Hepatocyte (in vitro differentiated cells): ENCODE measurements around the gene LY6G5C. TPM values are rescaled to one million over a fixed set of nuclear protein-coding genes. Genes with fewer than 3 reads are reported as not detected.

ENCODE experiments used
- DNase-seq: peaks from one replicate; pipeline ENCODE4 v3.0.0-alpha.2; 2016; ENCODE audit warnings: low spot score
- H2AFZ ChIP-seq: fragments of 200-600 bp; sonication (generic); 2 replicates; pipeline ENCODE4 v1.6.0; 2016; ENCODE audit warnings: antibody characterized with exemption, mild to moderate bottlenecking
- H3K27ac ChIP-seq: fragments of 200-600 bp; sonication (generic); 2 replicates; pipeline ENCODE4 v1.5.1; 2016; ENCODE audit warnings: mild to moderate bottlenecking
- H3K27me3 ChIP-seq: fragments of 200-600 bp; sonication (generic); 2 replicates; pipeline ENCODE4 v1.6.1; 2016
- H3K36me3 ChIP-seq: fragments of 200-600 bp; sonication (generic); replicated peaks from 2 replicates; pipeline ENCODE4 v1.5.1; 2016; ENCODE audit warnings: low read depth; ENCODE audit not compliant: insufficient read depth
- H3K4me1 ChIP-seq: fragments of 200-600 bp; sonication (generic); 2 replicates; pipeline ENCODE4 v1.5.1; 2016; ENCODE audit warnings: mild to moderate bottlenecking, moderate library complexity; ENCODE audit not compliant: insufficient read depth
- H3K4me2 ChIP-seq: fragments of 200-600 bp; sonication (generic); 2 replicates; pipeline ENCODE4 v1.6.0; 2016
- H3K4me3 ChIP-seq: fragments of 200-600 bp; sonication (generic); 2 replicates; pipeline ENCODE4 v1.5.1; 2016; ENCODE audit warnings: mild to moderate bottlenecking
- H3K79me2 ChIP-seq: fragments of 200-600 bp; sonication (generic); 2 replicates; pipeline ENCODE4 v1.6.0; 2017; ENCODE audit warnings: mild to moderate bottlenecking
- H3K9me2 ChIP-seq: fragments of 200-600 bp; sonication (generic); replicated peaks from 2 replicates; pipeline ENCODE4 v1.6.0; 2017; ENCODE audit warnings: mild to moderate bottlenecking; ENCODE audit not compliant: insufficient read depth
- H3K9me3 ChIP-seq: fragments of 200-600 bp; sonication (generic); 2 replicates; pipeline ENCODE4 v1.5.1; 2016; ENCODE audit warnings: low read depth, mild to moderate bottlenecking
- H4K20me1 ChIP-seq: fragments of 200-600 bp; sonication (generic); 2 replicates; pipeline ENCODE4 v1.6.0; 2016; ENCODE audit warnings: mild to moderate bottlenecking; ENCODE audit not compliant: insufficient read depth, poor library complexity, severe bottlenecking
- CTCF ChIP-seq: fragments of 200-600 bp; sonication (generic); IDR thresholded peaks from 2 replicates; pipeline ENCODE4 v1.5.1; 2016; ENCODE audit warnings: antibody characterized with exemption, mild to moderate bottlenecking; ENCODE audit not compliant: poor library complexity
- EZH2 ChIP-seq: fragments of 200-600 bp; sonication (generic); IDR thresholded peaks from 2 replicates; pipeline ENCODE4 v1.6.1; 2016; ENCODE audit warnings: antibody characterized with exemption, mild to moderate bottlenecking, borderline replicate concordance
- EZH2phosphoT487 ChIP-seq: fragments of 200-600 bp; sonication (generic); IDR thresholded peaks from one replicate; pipeline ENCODE4 v1.6.1; 2018; ENCODE audit warnings: antibody characterized with exemption, mild to moderate bottlenecking, low read depth, moderate library complexity; ENCODE audit not compliant: unreplicated experiment, severe bottlenecking
- WGBS: methylation state at CpG from one replicate; pipeline ENCODE4 v1.1.6; 2016; ENCODE audit warnings: low lambda C conversion rate; ENCODE audit errors: missing lambda C conversion rate; 5-methylcytosine and 5-hydroxymethylcytosine counted together
- polyA plus RNA-seq: library from polyadenylated mRNA; unstranded; fragments of >200 nt; fragmentation: Nextera tagmentation; extraction: Ambion mirVana; gene quantifications from 2 replicates; pipeline ENCODE4 v1.2.1, GENCODE V29; 2016
- total RNA-seq: library from RNA; depleted of rRNA; stranded (reverse); fragments of >200 nt; gene quantifications from 2 replicates; pipeline ENCODE4 v1.2.3, GENCODE V29; 2014

LY6G5C gene
- total and polyA plus RNA-seq, 2 experiments from 2014 or later = 0.63 TPM; not detected in 1

GRCh38 chr6:31687321-31687720, 6.5 kb upstream of the LY6G5C start:
- H3K79me2 ChIP-seq = no peaks in the 10 kb centered on the region
- no peaks in the 10 kb centered on the region for H3K36me3 ChIP-seq
- no peak for TF ChIP-seq EZH2
- TF ChIP-seq EZH2phosphoT487 = no peak
- no peak for TF ChIP-seq CTCF
- no peaks in the 10 kb centered on the region for H3K9me2 ChIP-seq
- H3K4me1 ChIP-seq = peaks cover 6% of the 10 kb centered on the region
- no peak overlapping the region for H3K4me3 ChIP-seq
- WGBS = 92% methylated on average over 8 of the region's 8 CpGs
- no peak overlapping the region for H2AFZ ChIP-seq
- DNase-seq = no peak
- H4K20me1 ChIP-seq = no peaks in the 10 kb centered on the region
- no peak overlapping the region for H3K4me2 ChIP-seq
- no peaks in the 10 kb centered on the region for H3K27me3 ChIP-seq
- no peak overlapping the region for H3K27ac ChIP-seq
- H3K9me3 ChIP-seq = no peaks in the 10 kb centered on the region

- Histone ChIP-seq H3K79me2 (no peaks in the 10 kb centered on the region), H3K27me3 (no peaks in the 10 kb centered on the region), H3K9me3 (no peaks in the 10 kb centered on the region), H3K4me2 (no peak overlapping the region), H3K36me3 (no peaks in the 10 kb centered on the region), H2AFZ (no peak overlapping the region), H4K20me1 (no peaks in the 10 kb centered on the region), H3K27ac (no peak overlapping the region), H3K4me3 (no peak overlapping the region), H3K9me2 (no peaks in the 10 kb centered on the region), H3K4me1 (peaks cover 10% of the 10 kb centered on the region)
- WGBS = 89% methylated on average over 5 of the region's 5 CpGs
- no peak for DNase-seq
- no peak for TF ChIP-seq CTCF
- TF ChIP-seq EZH2 = no peak
- no peak for TF ChIP-seq EZH2phosphoT487
These were observed 5.6 kb upstream of the LY6G5C start for GRCh38 chr6:31686483-31686882.

GRCh38 chr6:31683591-31683990, 2.7 kb upstream of the LY6G5C start:
- no peaks in the 10 kb centered on the region for H3K9me3 ChIP-seq
- 72% methylated on average over 13 of the region's 13 CpGs for WGBS
- peak overlapping the region; percentile 12 for H3K4me3 ChIP-seq
- H2AFZ ChIP-seq = peak overlapping the region; percentile 32
- no peaks in the 10 kb centered on the region for H3K27me3 ChIP-seq
- no peaks in the 10 kb centered on the region for H3K9me2 ChIP-seq
- H3K27ac ChIP-seq = peak overlapping the region; percentile 36
- no peaks in the 10 kb centered on the region for H3K79me2 ChIP-seq
- peaks cover 5% of the 10 kb centered on the region for H3K4me1 ChIP-seq
- no peaks in the 10 kb centered on the region for H3K36me3 ChIP-seq
- peak overlapping the region; percentile 86 for H3K4me2 ChIP-seq
- no peaks in the 10 kb centered on the region for H4K20me1 ChIP-seq
- no peak for DNase-seq
- TF ChIP-seq EZH2 = no peak
- TF ChIP-seq CTCF = no peak
- TF ChIP-seq EZH2phosphoT487 = no peak

- H3K27ac ChIP-seq = peak overlapping the region; percentile 84
- no peaks in the 10 kb centered on the region for H3K27me3 ChIP-seq
- no peaks in the 10 kb centered on the region for H3K36me3 ChIP-seq
- H3K4me2 ChIP-seq = peak overlapping the region; percentile 96
- peak; percentile 68 for DNase-seq
- 2% methylated on average over 34 of the region's 40 CpGs for WGBS
- H2AFZ ChIP-seq = peak overlapping the region; percentile 83
- no peaks in the 10 kb centered on the region for H3K79me2 ChIP-seq
- TF ChIP-seq CTCF (peak; percentile 8), EZH2phosphoT487 (no peak), EZH2 (no peak)
- H3K9me2 ChIP-seq = no peaks in the 10 kb centered on the region
- H3K9me3 ChIP-seq = no peaks in the 10 kb centered on the region
- H4K20me1 ChIP-seq = no peaks in the 10 kb centered on the region
- peaks cover 5% of the 10 kb centered on the region for H3K4me1 ChIP-seq
- H3K4me3 ChIP-seq = peak overlapping the region; percentile 39
These were observed 336 bp upstream of the LY6G5C start for GRCh38 chr6:31681135-31681671.
